Endodermal cell (in vitro differentiated cells): ENCODE results near the gene CRYGS. TPM values are rescaled to one million over a fixed set of nuclear protein-coding genes. Genes with fewer than 3 reads are reported as not detected.

Experiments
- DNase-seq: peaks from one replicate; pipeline ENCODE4 v3.0.0-alpha.2; 2017
- H3K27ac ChIP-seq: 2 replicates; pipeline ENCODE4 v1.5.1; 2013; ENCODE audit warnings: mild to moderate bottlenecking, low read depth, low read length, moderate library complexity
- H3K27me3 ChIP-seq: 2 replicates; pipeline ENCODE4 v1.6.1; 2013; ENCODE audit warnings: mild to moderate bottlenecking, low read length, moderate library complexity; ENCODE audit not compliant: insufficient read depth, control insufficient read depth, poor library complexity, severe bottlenecking
- H3K36me3 ChIP-seq: 2 replicates; pipeline ENCODE4 v1.7.0; 2013; ENCODE audit warnings: mild to moderate bottlenecking, low read length, moderate library complexity; ENCODE audit not compliant: control insufficient read depth, insufficient read depth
- H3K4me1 ChIP-seq: one replicate; pipeline ENCODE4 v1.7.0; 2013; ENCODE audit warnings: low read length; ENCODE audit not compliant: control insufficient read depth, insufficient read depth
- H3K4me3 ChIP-seq: 2 replicates; pipeline ENCODE4 v1.5.1; 2013; ENCODE audit warnings: mild to moderate bottlenecking, low read length, moderate library complexity
- H3K9ac ChIP-seq: 2 replicates; pipeline ENCODE4 v1.6.1; 2013; ENCODE audit warnings: mild to moderate bottlenecking, low read length, moderate library complexity; ENCODE audit not compliant: poor library complexity, severe bottlenecking; ENCODE audit errors: extremely low read depth
- H3K9me3 ChIP-seq: 2 replicates; pipeline ENCODE4 v1.6.1; 2013; ENCODE audit warnings: mild to moderate bottlenecking, low read length, moderate library complexity; ENCODE audit not compliant: control insufficient read depth
- H3K27ac Mint-ChIP-seq: 2 replicates; pipeline ENCODE4 v1.8.0; 2020; ENCODE audit warnings: mixed read lengths
- H3K27me3 Mint-ChIP-seq: 2 replicates; pipeline ENCODE4 v1.8.0; 2021; ENCODE audit warnings: mild to moderate bottlenecking, mixed read lengths; ENCODE audit not compliant: insufficient read depth
- H3K36me3 Mint-ChIP-seq: 2 replicates; pipeline ENCODE4 v1.8.0; 2020; ENCODE audit warnings: low read depth, mixed read lengths
- H3K4me1 Mint-ChIP-seq: 2 replicates; pipeline ENCODE4 v1.8.0; 2020; ENCODE audit warnings: mixed read lengths
- H3K4me3 Mint-ChIP-seq: 2 replicates; pipeline ENCODE4 v1.8.0; 2020; ENCODE audit warnings: mild to moderate bottlenecking, moderate library complexity, mixed read lengths
- H3K9me3 Mint-ChIP-seq: 2 replicates; pipeline ENCODE4 v1.8.0; 2020; ENCODE audit warnings: mild to moderate bottlenecking, mixed read lengths
- WGBS, 2 experiments: methylation state at CpG; one replicate each; pipeline versions ENCODE4 v1.1.5 to v1.1.7; 2013; ENCODE audit warnings: missing lambda C conversion rate in 2 of 2, mixed read lengths in 1 of 2; ENCODE audit not compliant: insufficient coverage in 1 of 2, insufficient read length in 1 of 2; 5-methylcytosine and 5-hydroxymethylcytosine counted together
- total RNA-seq, 2 donors: library from RNA; stranded (reverse); fragmentation: NEBNext Ultra II Directional in 1 of 2; extraction: Animal tissue kit (Norgen Biotek cat#: 25700) in 1 of 2; gene quantifications; 2 replicates in 1 of 2; 3 replicates in 1 of 2; pipeline ENCODE4 v1.2.1, GENCODE V29; 2021
- TF ChIP-seq, protein P1 (sequence below): fragments of 200-600 bp; sonication (generic); conservative IDR thresholded peaks from 2 replicates; pipeline ENCODE4 v1.5.0; 2021; ENCODE audit warnings: antibody characterized with exemption, mild to moderate bottlenecking

Gene CRYGS
- total RNA-seq, 2 donors from 2014 or later: 2.0 to 2.4 TPM

DNA sequence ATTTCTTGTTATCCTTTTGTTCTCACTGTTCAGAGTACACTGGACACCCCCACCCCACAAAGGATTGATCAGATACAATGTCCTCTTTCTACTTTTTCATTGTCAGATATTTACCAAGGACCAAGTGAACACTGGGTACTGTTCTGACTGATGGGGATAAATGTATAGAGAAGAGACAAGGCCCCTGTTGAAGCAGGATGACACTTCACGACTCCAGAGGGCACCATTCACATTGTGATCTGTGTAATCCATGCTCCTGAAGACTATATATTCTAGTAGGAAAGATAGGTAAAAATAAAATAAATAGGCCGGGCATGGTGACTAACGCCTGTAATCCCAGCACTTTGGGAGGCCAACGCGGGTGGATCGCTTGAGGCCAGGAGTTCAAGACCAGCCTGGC lies 7.2 kb upstream of the CRYGS start:
- Histone ChIP-seq H3K9ac (no peak overlapping the region), H3K9me3 (no peaks in the 10 kb centered on the region), H3K27ac (no peak overlapping the region), H3K4me1 (no peaks in the 10 kb centered on the region), H3K36me3 (peaks cover 44% of the 10 kb centered on the region), H3K4me3 (no peak overlapping the region), H3K27me3 (no peaks in the 10 kb centered on the region)
- H3K4me1 Mint-ChIP-seq: no peaks in the 10 kb centered on the region
- H3K4me3 Mint-ChIP-seq: no peak overlapping the region
- WGBS, 2 experiments: 86 to 96% methylated on average over 6 of the region's 6 CpGs
- no peaks in the 10 kb centered on the region for H3K9me3 Mint-ChIP-seq
- no peaks in the 10 kb centered on the region for H3K27me3 Mint-ChIP-seq
- no peak for DNase-seq
- TF ChIP-seq, protein P1, sequence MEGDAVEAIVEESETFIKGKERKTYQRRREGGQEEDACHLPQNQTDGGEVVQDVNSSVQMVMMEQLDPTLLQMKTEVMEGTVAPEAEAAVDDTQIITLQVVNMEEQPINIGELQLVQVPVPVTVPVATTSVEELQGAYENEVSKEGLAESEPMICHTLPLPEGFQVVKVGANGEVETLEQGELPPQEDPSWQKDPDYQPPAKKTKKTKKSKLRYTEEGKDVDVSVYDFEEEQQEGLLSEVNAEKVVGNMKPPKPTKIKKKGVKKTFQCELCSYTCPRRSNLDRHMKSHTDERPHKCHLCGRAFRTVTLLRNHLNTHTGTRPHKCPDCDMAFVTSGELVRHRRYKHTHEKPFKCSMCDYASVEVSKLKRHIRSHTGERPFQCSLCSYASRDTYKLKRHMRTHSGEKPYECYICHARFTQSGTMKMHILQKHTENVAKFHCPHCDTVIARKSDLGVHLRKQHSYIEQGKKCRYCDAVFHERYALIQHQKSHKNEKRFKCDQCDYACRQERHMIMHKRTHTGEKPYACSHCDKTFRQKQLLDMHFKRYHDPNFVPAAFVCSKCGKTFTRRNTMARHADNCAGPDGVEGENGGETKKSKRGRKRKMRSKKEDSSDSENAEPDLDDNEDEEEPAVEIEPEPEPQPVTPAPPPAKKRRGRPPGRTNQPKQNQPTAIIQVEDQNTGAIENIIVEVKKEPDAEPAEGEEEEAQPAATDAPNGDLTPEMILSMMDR: peak; percentile 41
- H3K27ac Mint-ChIP-seq: no peak overlapping the region
- peaks cover 29% of the 10 kb centered on the region for H3K36me3 Mint-ChIP-seq

DNA sequence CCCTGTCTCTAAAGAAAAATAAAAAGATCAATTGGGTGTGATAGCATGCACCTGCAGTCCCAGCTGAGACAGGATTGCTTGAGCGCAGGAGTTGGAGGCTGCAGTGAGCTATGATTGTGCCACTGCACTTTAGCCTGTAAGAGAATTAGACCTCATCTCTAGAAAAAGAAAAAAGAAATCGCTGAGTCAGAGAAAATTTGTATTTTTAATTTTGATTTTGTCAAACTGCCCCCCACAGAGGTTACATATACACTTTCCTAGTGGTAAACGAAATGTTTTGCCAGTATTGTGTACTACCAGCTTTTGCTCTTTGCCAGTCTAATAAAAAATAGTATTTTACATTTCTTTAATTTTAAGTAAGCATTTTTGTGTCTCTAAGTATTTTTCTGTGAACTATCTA lies 5.3 kb upstream of the CRYGS start:
- Histone ChIP-seq H3K4me1 (no peaks in the 10 kb centered on the region), H3K9me3 (no peaks in the 10 kb centered on the region), H3K36me3 (peaks cover 31% of the 10 kb centered on the region), H3K4me3 (no peak overlapping the region), H3K27me3 (no peaks in the 10 kb centered on the region), H3K9ac (no peak overlapping the region), H3K27ac (no peak overlapping the region)
- Mint-ChIP-seq H3K27me3 (no peaks in the 10 kb centered on the region), H3K4me3 (no peak overlapping the region), H3K27ac (no peak overlapping the region), H3K4me1 (no peaks in the 10 kb centered on the region), H3K36me3 (peaks cover 21% of the 10 kb centered on the region), H3K9me3 (no peaks in the 10 kb centered on the region)
- TF ChIP-seq, protein P1: no peak
- WGBS, 2 experiments: 96 to 100% methylated on average over 2 to 3 of the region's 3 CpGs
- DNase-seq: no peak

DNA sequence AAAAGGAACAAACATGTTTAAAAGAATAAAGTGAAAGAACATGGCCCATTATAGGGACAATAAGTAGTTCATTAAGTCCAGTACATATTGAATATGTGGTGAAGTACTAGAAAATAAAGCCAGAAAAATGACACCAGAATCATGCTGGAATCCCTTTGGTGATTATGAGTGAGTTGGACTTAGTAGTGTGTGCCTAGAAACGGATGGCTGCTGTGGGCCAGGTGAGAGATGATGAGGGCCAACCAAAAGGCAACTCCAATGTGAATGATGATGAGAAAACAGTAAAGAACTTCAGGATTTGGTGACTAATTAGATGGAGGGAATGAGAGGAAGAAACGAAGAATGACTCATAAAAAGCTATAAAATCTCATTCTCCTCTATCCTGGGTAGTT lies 3.3 kb downstream of the CRYGS start:
- no peaks in the 10 kb centered on the region for H3K9me3 Mint-ChIP-seq

More for the DNA sequence above, 3.3 kb downstream of the CRYGS start:
- Mint-ChIP-seq H3K4me3 (no peak overlapping the region), H3K4me1 (peaks cover 3% of the 10 kb centered on the region), H3K27me3 (no peaks in the 10 kb centered on the region), H3K27ac (no peak overlapping the region), H3K36me3 (no peaks in the 10 kb centered on the region)
- H3K9me3 ChIP-seq: no peaks in the 10 kb centered on the region
- TF ChIP-seq, protein P1: no peak
- 0 to 23% methylated on average over 1 of the region's 2 CpGs for WGBS, 2 experiments
- H3K27ac ChIP-seq: no peak overlapping the region
- H3K4me3 ChIP-seq: no peak overlapping the region
- no peaks in the 10 kb centered on the region for H3K36me3 ChIP-seq
- no peak for DNase-seq
- H3K4me1 ChIP-seq: peaks cover 2% of the 10 kb centered on the region
- no peaks in the 10 kb centered on the region for H3K27me3 ChIP-seq
- no peak overlapping the region for H3K9ac ChIP-seq
